ENCODE results near the gene STPG4.

DNA sequence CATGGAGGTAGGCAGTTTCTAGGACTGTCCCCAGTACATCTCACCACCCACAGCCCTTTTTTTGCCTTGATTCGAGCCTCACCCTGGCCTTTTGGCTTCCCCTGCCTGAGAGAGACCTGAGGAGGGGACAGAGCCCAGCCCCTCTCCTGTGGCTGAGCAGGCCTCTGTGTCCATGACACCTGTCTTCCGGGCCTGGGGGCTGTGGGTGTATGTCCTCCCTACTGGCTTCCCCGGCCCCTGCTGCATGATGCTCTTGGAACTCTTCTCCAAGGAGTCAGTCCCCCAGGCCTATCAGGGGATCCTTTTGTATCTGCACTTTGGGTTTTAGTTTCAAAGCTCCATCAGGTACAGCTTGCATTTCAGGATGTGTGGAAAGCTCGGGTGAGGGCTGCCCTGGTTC lies 80.4 kb downstream of the STPG4 start:
- TF ChIP-seq, protein P1, sequence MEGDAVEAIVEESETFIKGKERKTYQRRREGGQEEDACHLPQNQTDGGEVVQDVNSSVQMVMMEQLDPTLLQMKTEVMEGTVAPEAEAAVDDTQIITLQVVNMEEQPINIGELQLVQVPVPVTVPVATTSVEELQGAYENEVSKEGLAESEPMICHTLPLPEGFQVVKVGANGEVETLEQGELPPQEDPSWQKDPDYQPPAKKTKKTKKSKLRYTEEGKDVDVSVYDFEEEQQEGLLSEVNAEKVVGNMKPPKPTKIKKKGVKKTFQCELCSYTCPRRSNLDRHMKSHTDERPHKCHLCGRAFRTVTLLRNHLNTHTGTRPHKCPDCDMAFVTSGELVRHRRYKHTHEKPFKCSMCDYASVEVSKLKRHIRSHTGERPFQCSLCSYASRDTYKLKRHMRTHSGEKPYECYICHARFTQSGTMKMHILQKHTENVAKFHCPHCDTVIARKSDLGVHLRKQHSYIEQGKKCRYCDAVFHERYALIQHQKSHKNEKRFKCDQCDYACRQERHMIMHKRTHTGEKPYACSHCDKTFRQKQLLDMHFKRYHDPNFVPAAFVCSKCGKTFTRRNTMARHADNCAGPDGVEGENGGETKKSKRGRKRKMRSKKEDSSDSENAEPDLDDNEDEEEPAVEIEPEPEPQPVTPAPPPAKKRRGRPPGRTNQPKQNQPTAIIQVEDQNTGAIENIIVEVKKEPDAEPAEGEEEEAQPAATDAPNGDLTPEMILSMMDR (IDR thresholded peaks at IDR 0.05) = no peak
- TF ChIP-seq POLR2A (IDR thresholded peaks at IDR 0.05) = no peak

Measured in thyroid gland (tissue), 4 donors.